H1 (cell line): ENCODE data around the gene CYP27B1. TPM values are rescaled to one million over a fixed set of nuclear protein-coding genes. Genes with fewer than 3 reads are reported as not detected.

Source experiments
- EGR1 ChIP-seq: IDR thresholded peaks from 2 replicates; pipeline ENCODE4 v1.6.1; 2011; ENCODE audit warnings: low read depth, low read length, borderline replicate concordance
- GTF2F1 ChIP-seq: IDR thresholded peaks from 2 replicates; pipeline ENCODE4 v1.6.1; 2012; ENCODE audit warnings: low read depth, low read length, improper control_type of control experiment, borderline replicate concordance
- RBBP5 ChIP-seq: IDR thresholded peaks from 2 replicates; pipeline ENCODE4 v1.7.1; 2012; ENCODE audit warnings: low read depth, mild to moderate bottlenecking, inconsistent platforms, low read length, moderate library complexity, borderline replicate concordance
- TCF12 ChIP-seq: IDR thresholded peaks from 2 replicates; pipeline ENCODE4 v1.6.1; 2011; ENCODE audit warnings: low read depth, mild to moderate bottlenecking, low read length
- YY1 ChIP-seq: IDR thresholded peaks from 2 replicates; pipeline ENCODE4 v1.6.1; 2011; ENCODE audit warnings: low read depth, mild to moderate bottlenecking, low read length
- polyA plus RNA-seq, 7 experiments: library from polyadenylated mRNA; depleted of rRNA in 3 of 7; stranded (reverse) in 5 of 7; unstranded in 2 of 7; fragments of >200 nt in 5 of 7; fragments of 200-250 nt in 2 of 7; gene quantifications; 1 replicate in 5 of 7; 2 replicates in 1 of 7; 4 replicates in 1 of 7; pipeline versions ENCODE4 v1.2.1 to v1.2.3, GENCODE V29; 2011 to 2013; ENCODE audit warnings: missing spikeins in 2 of 7, mixed read lengths in 2 of 7
- total RNA-seq: library from RNA; stranded (reverse); fragmentation: NEBNext Ultra II Directional; extraction: Animal tissue kit (Norgen Biotek cat#: 25700); gene quantifications from 2 replicates; pipeline ENCODE4 v1.2.1, GENCODE V29; 2021

The CYP27B1 gene
- total and polyA plus RNA-seq, 2 of the 8 experiments (the other 6 are each of a cell fraction or from before 2014, with no cell fraction given): 2.9 to 3.3 TPM

DNA sequence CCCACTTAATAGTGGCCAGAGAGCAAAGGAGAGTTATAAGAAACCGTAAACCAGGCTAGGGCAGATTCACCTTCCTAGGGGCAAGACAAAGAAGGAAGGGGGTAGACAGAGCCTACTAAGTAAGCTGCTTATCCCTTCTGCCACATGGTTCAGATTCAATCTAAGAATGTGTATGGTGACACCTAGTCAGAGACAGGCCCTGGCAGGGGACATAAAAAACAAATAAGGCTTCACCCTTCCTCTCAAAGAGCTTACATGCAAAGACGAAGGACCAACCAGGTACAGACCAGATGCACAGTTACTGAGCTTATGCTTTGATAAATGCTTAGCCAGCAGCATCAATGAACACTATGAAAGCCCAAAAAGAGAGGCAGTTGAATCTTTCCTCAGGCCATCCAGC lies 4.4 kb downstream of the CYP27B1 start (continued):
- TF ChIP-seq YY1 (no peak), TCF12 (no peak), GTF2F1 (no peak), EGR1 (no peak), RBBP5 (no peak)
- TF ChIP-seq, all 59 proteins: peak for 0
